SK-N-SH treated with all-trans-retinoic acid at 6 μM for 48 hours (cell line): ENCODE results near the gene TBC1D2B.

Experiments
- ATAC-seq: fragments of 200-7000 bp; cut with Tn5 transposase; 3 replicates; pipeline ENCODE4 v1.9.1; 2020; ENCODE audit warnings: mild to moderate bottlenecking, moderate library complexity
- ARNTL ChIP-seq: fragments of 450-650 bp; formaldehyde crosslinking; IDR thresholded peaks from 2 replicates; pipeline ENCODE4 v1.5.0; 2020; ENCODE audit warnings: low read depth, mild to moderate bottlenecking, moderate library complexity, borderline replicate concordance
- BACH2 ChIP-seq: fragments of 250-450 bp; sonication (Bioruptor Pico); IDR thresholded peaks from 2 replicates; pipeline ENCODE4 v1.9.0; 2021; ENCODE audit warnings: mild to moderate bottlenecking, borderline replicate concordance
- CREB5 ChIP-seq: fragments of 250-450 bp; sonication (Bioruptor Pico); IDR thresholded peaks from 2 replicates; pipeline ENCODE4 v1.5.1; 2020; ENCODE audit warnings: low read depth, mild to moderate bottlenecking, moderate library complexity
- CSDC2 ChIP-seq: fragments of 250-450 bp; sonication (Bioruptor Pico); IDR thresholded peaks from 2 replicates; pipeline ENCODE4 v1.5.0; 2020; ENCODE audit warnings: mild to moderate bottlenecking, moderate library complexity
- CSRNP3 ChIP-seq: fragments of 250-450 bp; sonication (Bioruptor Pico); IDR thresholded peaks from 2 replicates; pipeline ENCODE4 v1.5.1; 2021; ENCODE audit warnings: mild to moderate bottlenecking, moderate library complexity
- GLIS3 ChIP-seq: fragments of 250-450 bp; sonication (Bioruptor Pico); IDR thresholded peaks from 2 replicates; pipeline ENCODE4 v1.5.0; 2020; ENCODE audit warnings: mild to moderate bottlenecking, moderate library complexity
- ISL1 ChIP-seq: fragments of 250-450 bp; sonication (Bioruptor Pico); IDR thresholded peaks from 2 replicates; pipeline ENCODE4 v2.1.2; 2022; ENCODE audit warnings: mild to moderate bottlenecking, moderate library complexity
- PATZ1 ChIP-seq: fragments of 250-450 bp; sonication (Bioruptor Pico); IDR thresholded peaks from 2 replicates; pipeline ENCODE4 v1.8.0; 2020; ENCODE audit warnings: mild to moderate bottlenecking, moderate library complexity, borderline replicate concordance
- POU6F1 ChIP-seq: fragments of 250-450 bp; sonication (Bioruptor Pico); IDR thresholded peaks from 2 replicates; pipeline ENCODE4 v1.8.0; 2021; ENCODE audit warnings: low read depth, mild to moderate bottlenecking, moderate library complexity, borderline replicate concordance
- PPARA ChIP-seq: fragments of 250-450 bp; sonication (Bioruptor Pico); IDR thresholded peaks from 2 replicates; pipeline ENCODE4 v1.5.0; 2020; ENCODE audit warnings: mild to moderate bottlenecking, borderline replicate concordance
- RARB ChIP-seq: fragments of 250-450 bp; sonication (Bioruptor Pico); IDR thresholded peaks from 2 replicates; pipeline ENCODE4 v1.8.0; 2021; ENCODE audit warnings: mild to moderate bottlenecking, moderate library complexity
- SNAI2 ChIP-seq: fragments of 250-450 bp; sonication (Bioruptor Pico); IDR thresholded peaks from 2 replicates; pipeline ENCODE4 v1.5.0; 2020; ENCODE audit warnings: mild to moderate bottlenecking, moderate library complexity
- TOX ChIP-seq: fragments of 250-450 bp; sonication (Bioruptor Pico); IDR thresholded peaks from 2 replicates; pipeline ENCODE4 v1.8.0; 2021; ENCODE audit warnings: mild to moderate bottlenecking, moderate library complexity, borderline replicate concordance
- ZC3H10 ChIP-seq: fragments of 250-450 bp; sonication (Bioruptor Pico); IDR thresholded peaks from 2 replicates; pipeline ENCODE4 v1.5.1; 2021; ENCODE audit warnings: mild to moderate bottlenecking, moderate library complexity
- ZFP3 ChIP-seq: fragments of 250-450 bp; sonication (Bioruptor Pico); IDR thresholded peaks from 2 replicates; pipeline ENCODE4 v1.5.0; 2020; ENCODE audit warnings: mild to moderate bottlenecking, moderate library complexity
- ZFP30 ChIP-seq: fragments of 450-650 bp; formaldehyde crosslinking; IDR thresholded peaks from 2 replicates; pipeline ENCODE4 v1.5.0; 2022; ENCODE audit warnings: mild to moderate bottlenecking, moderate library complexity
- ZNF565 ChIP-seq: fragments of 450-650 bp; formaldehyde crosslinking; conservative IDR thresholded peaks from 2 replicates; pipeline ENCODE4 v1.5.0; 2020; ENCODE audit warnings: low read depth, mild to moderate bottlenecking, moderate library complexity
- ZNF70 ChIP-seq: fragments of 450-650 bp; formaldehyde crosslinking; IDR thresholded peaks from 2 replicates; pipeline ENCODE4 v1.5.0; 2020; ENCODE audit warnings: mild to moderate bottlenecking, moderate library complexity
- ZNF8 ChIP-seq: fragments of 450-650 bp; formaldehyde crosslinking; IDR thresholded peaks from 2 replicates; pipeline ENCODE4 v1.5.0; 2020; ENCODE audit warnings: mild to moderate bottlenecking, moderate library complexity

Gene TBC1D2B

GRCh38 chr15:78108300-78109084 is 31.0 kb upstream of the TBC1D2B start:
- ATAC-seq, result peak; percentile 97
- no peak for TF ChIP-seq ZNF8 (CRISPR knock-in tag)
- TF ChIP-seq ARNTL (CRISPR knock-in tag), result no peak
- no peak for TF ChIP-seq ZNF70 (CRISPR knock-in tag)
- no peak for TF ChIP-seq BACH2 (CRISPR knock-in tag)
- TF ChIP-seq POU6F1 (CRISPR knock-in tag), result no peak
- TF ChIP-seq ISL1, result no peak
- TF ChIP-seq ZFP3 (CRISPR knock-in tag), result no peak
- TF ChIP-seq CSRNP3 (CRISPR knock-in tag), result no peak
- TF ChIP-seq PPARA (CRISPR knock-in tag), result no peak
- no peak for TF ChIP-seq CREB5 (CRISPR knock-in tag)
- TF ChIP-seq CSDC2 (CRISPR knock-in tag), result no peak
- TF ChIP-seq ZC3H10, result no peak
- no peak for TF ChIP-seq PATZ1 (CRISPR knock-in tag)

- TF ChIP-seq PATZ1 (CRISPR knock-in tag), result no peak
- TF ChIP-seq ZNF70 (CRISPR knock-in tag), result no peak
- TF ChIP-seq GLIS3 (CRISPR knock-in tag), result no peak
- no peak for TF ChIP-seq CSRNP3 (CRISPR knock-in tag)
- TF ChIP-seq ZNF565 (CRISPR knock-in tag), result no peak
- TF ChIP-seq TOX, result no peak
- no peak for TF ChIP-seq RARB (CRISPR knock-in tag)
- ATAC-seq, result no peak
Measured at GRCh38 chr15:78107471-78107870, 30.0 kb upstream of the TBC1D2B start.

GRCh38 chr15:78105476-78106241 is 28.1 kb upstream of the TBC1D2B start:
- ATAC-seq, result no peak
- TF ChIP-seq BACH2 (CRISPR knock-in tag) (no peak), ZFP30 (CRISPR knock-in tag) (no peak), SNAI2 (CRISPR knock-in tag) (no peak), CSRNP3 (CRISPR knock-in tag) (no peak), POU6F1 (CRISPR knock-in tag) (no peak), ZNF565 (CRISPR knock-in tag) (no peak), RARB (CRISPR knock-in tag) (no peak), GLIS3 (CRISPR knock-in tag) (no peak), PATZ1 (CRISPR knock-in tag) (no peak), ISL1 (no peak)
